GM19468 (cell line): ENCODE measurements around the gene MINDY4.

Experiments
- ATAC-seq: cut with Tn5 transposase; IDR thresholded peaks from one replicate; pipeline ENCODE4 v1.9.1; 2021; ENCODE audit warnings: mild to moderate bottlenecking, moderate library complexity, moderate number of reproducible peaks; ENCODE audit not compliant: unreplicated experiment; ENCODE audit errors: extremely low read depth

Gene MINDY4

DNA sequence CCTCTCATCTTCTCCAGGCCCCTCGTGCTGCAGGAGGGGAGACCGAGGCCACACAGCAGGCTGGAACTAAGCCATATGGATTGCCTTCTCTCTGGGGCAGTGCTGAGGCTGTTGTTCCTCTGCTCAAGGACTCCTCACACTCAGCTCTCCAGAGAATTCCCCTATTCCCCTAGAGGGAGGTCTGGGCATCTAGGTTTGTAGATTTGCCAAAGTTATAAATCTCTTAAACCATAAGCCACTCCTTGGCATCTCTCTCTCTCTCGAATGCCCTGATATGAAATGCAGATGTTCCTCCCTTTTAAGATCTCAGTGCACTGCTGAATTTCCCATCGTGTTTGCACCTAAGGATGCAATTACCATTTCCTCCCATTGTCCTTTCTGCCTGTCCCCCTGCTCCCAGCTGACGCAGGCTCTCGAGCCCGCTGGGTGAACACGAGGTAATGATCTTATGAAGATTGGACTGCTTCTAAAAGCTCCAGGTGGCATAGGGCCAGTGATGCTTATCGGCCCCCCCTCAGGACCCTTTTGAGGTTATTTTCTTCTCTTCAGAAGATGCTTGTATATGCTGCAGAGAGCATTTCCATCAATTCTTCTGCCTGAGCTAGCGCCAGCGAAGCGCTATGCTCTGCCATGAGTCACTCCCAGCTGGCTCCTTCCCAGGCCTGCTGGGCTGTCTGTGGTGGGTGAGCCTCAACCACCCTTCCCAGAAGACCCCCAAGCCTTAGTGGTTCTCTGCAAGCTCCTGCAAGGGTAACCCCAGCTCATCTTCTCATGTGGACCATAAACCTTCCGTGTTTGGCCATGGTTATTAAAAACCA, 98.8 kb downstream of the MINDY4 start:
- ATAC-seq = no peak

DNA sequence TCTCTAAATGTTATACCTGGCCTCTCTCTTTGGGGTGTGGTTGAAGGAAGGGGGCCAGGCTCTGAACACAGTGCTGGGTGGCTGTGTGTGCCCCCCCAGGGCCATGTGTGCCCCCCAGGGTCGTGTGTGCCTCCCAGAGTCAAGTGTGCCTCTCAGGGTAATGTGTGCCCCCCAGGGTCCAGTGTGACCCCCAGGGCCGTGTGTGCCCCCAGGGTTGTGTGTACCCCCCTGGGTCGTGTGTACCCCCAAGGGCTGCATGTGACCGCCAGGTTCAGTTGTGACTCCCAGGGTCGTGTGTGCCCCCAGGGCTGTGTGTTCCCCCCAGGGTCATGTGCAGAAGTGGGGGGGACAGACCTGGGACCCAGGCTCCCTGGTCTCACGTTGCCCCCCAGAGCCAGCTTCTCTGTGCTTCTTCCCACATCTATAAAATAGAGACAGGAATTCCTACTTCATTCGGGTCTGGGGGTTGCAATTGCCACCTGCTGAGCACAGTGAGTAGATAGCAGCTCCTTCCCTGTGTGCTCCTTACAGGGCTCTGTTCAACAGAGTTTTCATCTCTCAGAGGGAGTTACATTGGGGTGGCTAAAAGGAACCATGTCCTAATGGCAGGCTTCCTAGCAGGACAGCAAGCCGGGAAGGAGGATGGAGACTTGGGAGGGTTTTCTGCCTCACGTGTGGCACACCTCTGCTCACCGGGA, 99.8 kb downstream of the MINDY4 start:
- ATAC-seq = no peak

GRCh38 chr7:30871655-30872054, 100.4 kb downstream of the MINDY4 start:
- no peak for ATAC-seq

DNA sequence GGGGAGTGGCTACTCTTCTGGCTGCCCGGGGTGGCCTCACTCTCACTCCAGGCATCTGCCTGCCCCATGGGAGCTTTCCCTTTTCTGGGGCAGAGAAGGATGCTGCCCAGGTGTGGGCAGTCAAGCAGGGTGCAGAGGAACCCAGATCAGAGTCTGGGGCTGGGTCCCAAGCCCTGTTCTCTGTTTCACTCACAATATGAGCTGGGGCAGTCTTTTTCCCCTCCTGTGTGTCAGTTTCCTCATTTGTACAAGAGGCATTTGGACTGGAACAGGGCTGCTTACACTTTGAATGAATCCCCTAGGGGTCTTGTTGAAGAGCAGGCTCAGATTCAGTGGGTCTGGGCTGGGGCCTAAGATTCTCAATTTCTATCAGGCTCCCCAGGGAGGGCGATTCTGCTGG, 102.0 kb downstream of the MINDY4 start:
- ATAC-seq = no peak

- no peak for ATAC-seq
These were observed 102.4 kb downstream of the MINDY4 start for GRCh38 chr7:30873656-30874055.

DNA sequence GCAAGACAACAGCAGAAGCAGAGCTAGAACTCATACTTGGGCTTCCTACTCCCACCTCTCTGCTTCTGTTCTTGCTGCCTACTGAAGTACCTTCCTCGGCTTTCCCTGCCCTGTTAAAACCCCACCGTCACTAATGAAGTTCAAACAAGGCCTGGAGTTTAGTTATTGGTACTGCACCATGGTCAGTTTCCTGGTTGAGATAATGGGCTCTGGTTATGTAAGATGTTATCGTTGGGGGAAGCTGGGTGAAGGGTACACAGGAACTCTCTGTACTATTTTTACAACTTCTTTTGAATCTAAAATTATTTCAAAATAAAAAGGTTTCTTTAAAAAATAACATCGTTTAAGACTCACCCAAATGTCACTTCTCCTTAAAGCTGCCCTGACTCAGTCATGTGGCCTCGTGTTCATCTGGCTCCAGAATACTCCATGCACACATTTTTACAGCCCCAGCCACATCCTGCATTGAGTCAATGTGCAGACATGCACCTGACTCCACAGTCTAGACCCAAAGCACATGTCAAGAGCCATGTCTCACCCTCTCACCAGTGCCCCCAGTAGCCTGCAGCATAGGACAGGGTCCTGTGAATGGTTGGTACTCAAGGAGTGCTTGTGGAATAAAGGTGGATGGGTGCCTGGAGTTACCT, 103.6 kb downstream of the MINDY4 start:
- no peak for ATAC-seq

DNA sequence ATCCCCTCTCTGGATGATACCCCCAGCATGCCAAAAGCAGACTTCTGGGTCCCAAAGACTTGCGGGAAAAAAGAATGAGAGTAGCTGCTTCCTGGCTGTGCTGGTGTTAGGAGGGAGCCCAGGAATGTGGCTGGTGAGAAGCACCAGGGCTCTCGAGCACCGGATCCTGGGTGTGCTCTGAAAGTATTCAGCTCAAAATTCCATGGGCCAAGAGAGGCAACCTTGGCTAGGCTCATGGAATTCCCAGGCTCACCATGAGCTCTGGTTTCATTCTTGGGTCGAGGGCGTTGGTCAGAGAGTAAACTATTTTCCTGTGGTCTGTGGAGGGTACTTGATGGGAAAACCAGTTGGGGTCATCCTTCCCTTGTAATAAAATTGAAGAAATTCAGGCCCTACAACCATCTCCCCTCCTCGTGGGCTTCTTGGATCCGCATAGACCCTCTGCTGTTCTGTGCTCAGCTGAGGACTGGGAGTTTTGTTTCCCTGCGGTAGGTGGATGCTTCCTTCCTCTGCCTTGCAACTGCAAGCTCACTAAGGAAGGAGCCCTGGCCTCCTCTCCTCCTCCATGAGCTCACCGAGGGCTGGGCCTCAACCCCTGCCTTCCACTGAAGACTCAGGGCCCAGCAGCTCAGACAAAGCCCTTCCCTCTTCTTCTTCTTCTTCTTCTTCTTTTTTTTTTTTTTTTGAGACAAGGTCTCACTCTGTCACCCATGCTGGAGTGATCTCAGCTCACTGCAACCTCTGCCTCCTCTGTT, 106.0 kb downstream of the MINDY4 start:
- no peak for ATAC-seq

GRCh38 chr7:30877993-30878392, 106.8 kb downstream of the MINDY4 start:
- ATAC-seq = no peak

GRCh38 chr7:30879139-30880124, 108.2 kb downstream of the MINDY4 start:
- ATAC-seq = no peak

- ATAC-seq = no peak
These were observed 109.0 kb downstream of the MINDY4 start for GRCh38 chr7:30880125-30880720.

- no peak for ATAC-seq
These were observed 109.7 kb downstream of the MINDY4 start for GRCh38 chr7:30880941-30881340.

- no peak for ATAC-seq
These were observed 110.2 kb downstream of the MINDY4 start for GRCh38 chr7:30881448-30881847.

- no peak for ATAC-seq
These were observed 113.7 kb downstream of the MINDY4 start for GRCh38 chr7:30884881-30885280.

DNA sequence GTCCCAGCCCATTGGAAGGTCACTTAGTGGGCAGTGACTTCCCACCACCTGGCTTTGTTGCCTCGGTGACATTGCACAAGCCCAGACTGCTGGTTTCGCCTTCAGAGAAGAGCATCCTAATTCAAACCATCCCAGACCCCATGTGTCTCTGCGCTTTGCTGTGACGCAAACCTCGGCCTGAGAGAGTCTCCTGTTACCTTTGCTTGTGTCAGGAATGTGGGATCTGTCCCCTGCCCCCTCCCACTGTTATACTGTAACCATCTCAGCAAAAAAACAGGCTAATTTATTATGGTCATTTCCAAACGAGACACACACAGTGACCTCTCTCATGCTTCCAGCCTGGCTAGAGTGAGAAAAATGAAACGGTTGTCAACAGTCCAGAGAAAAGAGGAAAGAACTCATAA, 115.4 kb downstream of the MINDY4 start:
- no peak for ATAC-seq

GRCh38 chr7:30887464-30887872, 116.3 kb downstream of the MINDY4 start:
- ATAC-seq = no peak

- no peak for ATAC-seq
These were observed 117.5 kb downstream of the MINDY4 start for GRCh38 chr7:30888747-30889146.

DNA sequence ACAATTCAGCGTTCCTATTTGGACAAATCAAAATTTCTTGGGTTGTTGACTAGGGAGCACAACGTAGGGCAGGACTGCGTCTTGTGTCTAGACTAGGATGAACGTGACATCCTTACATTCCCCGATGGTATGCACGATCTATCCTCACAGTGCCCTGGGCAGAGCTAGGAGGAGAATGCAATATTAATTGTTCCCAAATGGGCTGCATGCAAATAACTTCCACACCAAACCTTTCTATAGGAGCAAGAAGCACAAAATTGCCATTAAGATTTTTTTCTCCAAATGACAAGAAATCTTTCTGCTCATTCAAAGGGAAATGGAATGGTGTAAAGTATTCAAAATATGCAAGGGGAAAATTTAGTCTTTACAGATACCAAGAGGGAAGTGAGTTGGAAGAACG, 119.0 kb downstream of the MINDY4 start:
- no peak for ATAC-seq

DNA sequence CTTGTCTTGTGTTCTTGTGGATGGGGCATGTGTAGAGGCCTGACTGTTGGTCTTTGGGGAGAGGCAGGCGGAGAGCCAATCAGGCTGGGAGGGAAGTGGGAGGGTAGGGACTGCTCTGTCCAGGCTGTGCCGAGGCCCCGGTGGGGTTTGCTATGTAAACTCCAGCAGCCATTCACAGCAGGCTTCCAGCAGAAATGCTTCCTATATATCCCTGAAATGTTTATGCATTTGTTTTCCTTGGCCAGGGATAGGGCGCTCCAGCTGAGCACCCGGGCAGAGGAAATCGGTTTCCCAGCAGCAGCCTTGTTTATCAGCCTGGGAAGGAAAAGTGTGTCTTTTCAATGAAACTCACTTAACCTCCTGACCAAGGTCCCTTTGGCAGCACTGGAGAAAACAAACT, 122.1 kb downstream of the MINDY4 start:
- no peak for ATAC-seq

DNA sequence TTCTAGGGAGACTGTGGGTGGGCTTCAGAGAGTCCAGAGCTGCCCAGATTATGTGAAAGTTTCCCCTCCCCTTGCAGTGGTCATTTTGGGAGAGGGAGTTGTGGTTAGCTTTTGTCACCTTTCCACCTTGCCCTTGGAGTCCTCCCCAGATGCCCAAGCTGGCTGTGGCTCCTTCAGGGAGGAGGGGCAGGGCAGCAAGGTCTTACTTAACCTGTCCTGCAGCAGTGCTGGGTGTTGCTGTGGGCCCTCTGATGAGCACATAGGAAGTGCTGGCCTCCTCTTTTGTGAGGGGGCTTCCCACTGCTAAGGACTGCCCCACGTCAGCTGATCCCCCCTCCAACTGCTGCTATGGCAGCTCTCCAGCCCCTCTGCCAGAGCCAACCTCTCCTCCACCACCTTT, 122.8 kb downstream of the MINDY4 start:
- no peak for ATAC-seq
